Left renal pelvis (tissue), 4 donors: Measurements from ENCODE around the gene MSH5. TPM values are rescaled to one million over a fixed set of nuclear protein-coding genes. Genes with fewer than 3 reads are reported as not detected.
"Not testable (repeated sequence)": the region's sequence is repeated elsewhere in the genome, so short reads cannot be mapped to it uniquely, and the experiment has no call there.

ENCODE experiments used
- DNase-seq, 4 donors: peaks; one replicate each; pipeline ENCODE4 v3.0.0-alpha.2; 2013; ENCODE audit warnings: low read depth in 4 of 4, low spot score in 3 of 4
- polyA plus RNA-seq, 4 donors: library from polyadenylated mRNA; unstranded; fragments of 120-200 nt; gene quantifications; one replicate each; pipeline ENCODE4 v1.2.1, GENCODE V29; 2013; ENCODE audit not compliant: insufficient read length in 4 of 4

Gene MSH5
- polyA plus RNA-seq, 4 donors: 14.2 to 51.0 (median 25.2) TPM

- DNase-seq: no peak
Observed at GRCh38 chr6:31776485-31776988, 36.7 kb downstream of the MSH5 start.

DNA sequence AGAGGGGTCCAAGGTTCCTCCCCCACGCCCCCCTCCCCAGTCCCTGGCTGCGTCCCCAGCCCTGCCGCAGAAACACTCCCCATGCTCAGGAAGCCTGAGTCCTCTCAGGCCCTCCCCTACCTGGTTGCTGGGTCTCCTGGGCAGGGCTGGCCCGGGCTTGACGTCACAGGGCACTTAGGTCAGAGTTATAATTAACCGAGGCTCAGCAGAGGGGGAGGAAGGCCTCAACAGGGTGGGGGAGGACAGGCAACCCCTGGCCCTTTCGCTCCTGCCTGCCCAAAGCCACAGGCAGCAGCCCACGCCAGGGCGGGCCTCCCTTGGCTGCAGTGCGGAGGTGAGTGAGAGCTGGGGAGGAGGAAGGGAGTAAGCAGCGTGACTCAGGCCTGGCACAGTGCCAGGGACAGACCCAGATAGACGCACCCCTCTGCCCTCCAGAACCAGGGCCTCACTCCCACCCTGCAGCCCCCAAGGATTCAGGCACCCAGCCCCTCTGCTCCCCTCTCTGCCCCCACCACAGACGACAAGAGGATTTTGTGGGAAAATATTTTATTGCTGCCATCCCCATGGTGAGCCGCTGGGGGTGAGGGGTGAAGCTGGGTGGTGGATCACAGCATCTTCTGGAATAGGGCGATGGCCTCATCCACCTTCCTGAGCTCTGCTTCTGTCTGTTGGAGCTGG, 37.3 kb downstream of the MSH5 start, which contains the start of gene VWA7:
Gene VWA7 (minus strand): TSS at position 340 of the 678 bp plus-strand sequence. CDS start 549 bp downstream, outside the sequence.
- DNase-seq: peak; percentile 69 to 76 (median 75)

DNA sequence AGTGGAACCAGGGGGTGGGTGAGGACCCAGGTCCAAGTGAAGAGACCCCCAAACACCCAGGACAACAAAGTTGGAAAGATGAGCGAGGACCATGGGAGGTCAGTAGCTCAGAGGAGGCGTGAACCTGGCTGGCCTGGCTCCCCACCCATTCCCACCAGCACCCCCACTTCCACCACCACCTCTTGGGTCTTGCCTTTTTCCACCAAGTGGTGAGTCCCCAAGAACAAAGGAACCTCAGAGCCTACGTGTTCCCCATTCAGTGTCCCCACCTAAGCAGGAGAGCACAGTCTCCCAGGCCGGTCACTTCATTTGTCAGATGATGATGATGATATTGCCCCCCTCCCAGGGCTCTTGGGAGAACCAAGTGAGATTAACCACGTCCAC, 37.9 kb downstream of the MSH5 start:
- DNase-seq: no peak

DNA sequence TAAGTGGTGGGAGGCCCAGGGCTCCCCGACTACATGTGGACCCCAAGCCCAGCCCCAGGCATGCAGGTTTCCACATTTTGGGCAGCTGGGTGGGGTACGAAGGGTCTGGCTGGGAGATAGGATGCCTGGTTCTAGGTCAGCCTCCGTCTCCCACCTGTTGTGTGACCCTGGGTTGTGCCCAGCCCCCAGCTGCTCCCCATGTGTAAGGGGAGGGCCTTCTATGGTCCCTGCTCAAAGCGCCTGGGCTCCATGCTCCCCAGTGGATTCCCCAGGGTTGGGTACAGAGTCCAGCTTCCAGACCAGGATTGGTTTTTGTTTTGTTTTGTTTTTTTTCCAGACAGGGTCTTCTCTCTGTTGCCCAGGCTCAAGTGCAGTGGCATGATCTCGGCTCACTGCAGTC, 38.4 kb downstream of the MSH5 start:
- no peak for DNase-seq

DNA sequence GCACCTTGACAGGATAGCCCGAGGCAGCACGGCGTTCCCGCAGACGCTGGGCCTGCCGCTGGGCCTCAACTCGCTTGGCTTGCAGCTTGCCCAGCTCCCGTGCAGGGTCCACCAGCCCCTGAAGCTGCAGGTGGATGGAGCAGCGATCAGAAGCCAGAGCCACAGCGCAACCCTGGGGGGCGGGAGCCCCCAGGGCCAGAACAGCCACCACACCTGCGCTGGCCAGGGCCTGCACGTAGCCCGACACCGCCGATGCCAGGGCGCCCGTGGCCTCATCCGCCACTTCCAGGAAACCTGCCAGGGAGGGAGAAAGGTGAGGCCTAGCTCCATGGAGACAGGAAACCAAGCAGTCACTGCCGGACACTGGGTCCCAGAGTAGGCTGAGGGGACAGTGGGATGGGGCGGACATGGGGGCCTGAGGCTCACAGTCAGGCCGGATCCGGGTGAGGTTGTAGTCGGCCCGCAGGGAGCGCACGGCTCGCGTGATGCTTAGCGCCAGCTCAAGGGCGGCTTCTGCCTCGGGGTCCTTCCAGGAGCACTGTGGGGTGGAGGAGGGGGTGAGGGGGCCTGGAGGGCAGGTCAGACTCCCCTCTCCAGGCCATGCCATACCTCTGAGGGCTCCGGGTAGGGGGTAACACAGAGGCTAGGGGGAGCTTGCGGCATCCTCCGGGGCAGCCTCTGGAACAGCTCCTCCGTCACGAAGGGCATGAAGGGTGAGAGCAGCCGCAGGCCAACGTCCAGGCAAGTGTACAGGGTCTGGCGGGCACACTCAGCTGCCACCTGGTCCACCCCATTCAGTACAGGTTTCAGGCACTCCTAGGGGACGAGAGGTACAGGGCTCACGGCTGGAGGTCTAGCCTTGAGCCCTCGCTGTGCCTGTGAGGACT, 39.4 kb downstream of the MSH5 start:
- DNase-seq: no peak

DNA sequence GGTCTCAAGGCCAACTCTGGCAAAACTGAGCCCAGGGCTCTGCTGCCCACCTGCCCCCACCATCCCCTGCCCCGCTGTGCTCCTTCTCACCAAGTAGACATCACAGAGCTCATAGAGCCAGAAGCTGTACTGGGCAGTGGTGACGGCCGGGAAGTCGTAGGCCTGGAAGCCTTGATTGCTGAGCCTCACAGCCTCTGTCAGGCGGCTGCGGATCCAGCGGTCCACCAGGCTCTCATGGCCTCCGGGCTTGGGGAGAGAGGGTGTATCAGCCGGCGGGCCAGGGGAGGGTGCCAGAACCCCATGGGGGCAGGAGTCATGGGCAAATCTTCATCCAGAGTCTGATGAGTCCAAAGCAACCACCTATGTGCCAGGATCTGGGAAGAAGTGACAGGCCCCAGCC, 40.1 kb downstream of the MSH5 start:
- DNase-seq: no peak

DNA sequence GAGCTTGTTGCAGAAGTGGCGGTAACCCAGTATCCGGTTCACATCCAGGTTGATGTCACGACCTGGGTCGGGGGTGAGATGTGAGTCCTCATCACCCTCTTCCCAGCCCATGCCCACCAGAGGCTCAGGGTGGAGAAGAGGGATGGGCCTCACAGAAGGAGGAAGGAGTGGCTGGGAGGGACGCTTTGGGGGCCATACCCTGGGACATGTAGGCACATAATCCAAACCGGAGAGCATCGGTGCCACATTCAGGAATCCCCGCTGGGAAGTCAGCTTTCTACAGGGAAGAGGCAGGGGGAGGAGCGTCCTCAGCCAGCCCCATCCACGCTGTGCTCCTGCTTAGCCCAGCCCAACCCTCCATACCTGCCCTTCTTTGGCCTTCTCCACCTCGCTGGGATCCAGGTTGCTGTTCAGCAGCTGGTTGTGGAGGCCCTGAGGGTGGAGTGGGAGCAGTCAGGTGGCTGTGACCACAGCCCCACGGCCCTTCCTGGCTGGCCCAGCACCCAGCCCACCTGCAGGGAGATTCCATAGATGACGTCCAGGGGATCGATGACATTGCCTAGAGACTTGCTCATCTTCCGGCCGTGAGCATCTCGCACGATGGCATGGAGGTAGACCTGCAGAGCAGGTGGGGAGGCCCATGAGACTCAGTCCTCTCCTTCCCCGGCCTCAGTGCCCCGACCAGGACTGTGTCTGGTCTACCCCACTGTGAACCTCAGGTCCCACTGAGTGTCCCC, 40.9 kb downstream of the MSH5 start:
- no peak for DNase-seq

GRCh38 chr6:31781244-31782125, 41.7 kb downstream of the MSH5 start:
- DNase-seq: no peak

DNA sequence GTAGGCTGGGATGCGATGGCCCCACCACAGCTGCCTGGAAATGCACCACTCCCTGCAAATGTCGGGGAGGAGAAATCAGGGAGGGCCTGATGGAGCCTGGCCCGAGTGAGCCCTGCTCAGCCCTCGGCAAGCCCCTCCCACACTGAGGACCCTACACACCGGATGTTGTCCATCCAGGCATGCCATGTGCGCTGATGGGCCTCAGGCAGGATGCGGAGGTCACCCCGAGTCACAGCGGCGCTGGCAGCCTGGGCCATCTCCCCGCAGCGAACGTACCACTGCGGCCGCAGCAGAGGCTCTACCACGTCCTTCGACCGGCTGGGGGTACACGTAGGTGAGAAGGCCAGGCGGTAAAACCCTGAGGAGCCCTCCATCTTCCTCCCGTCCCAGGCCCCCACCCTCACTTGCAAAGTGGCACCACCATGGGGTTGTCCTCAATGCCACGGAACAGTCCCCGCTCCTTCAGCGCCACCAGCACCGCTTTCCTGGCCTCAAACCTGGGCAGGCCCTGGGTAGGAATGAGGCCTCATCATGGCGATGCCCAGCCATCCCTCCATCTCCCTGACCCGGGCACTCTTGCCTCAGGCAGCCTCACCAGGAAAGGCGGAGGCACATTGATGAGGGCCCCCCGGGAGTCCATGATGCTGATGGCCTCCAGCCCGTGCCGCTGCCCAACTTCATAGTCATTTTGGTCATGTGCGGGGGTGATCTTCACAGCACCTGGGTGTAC, 42.5 kb downstream of the MSH5 start:
- no peak for DNase-seq

DNA sequence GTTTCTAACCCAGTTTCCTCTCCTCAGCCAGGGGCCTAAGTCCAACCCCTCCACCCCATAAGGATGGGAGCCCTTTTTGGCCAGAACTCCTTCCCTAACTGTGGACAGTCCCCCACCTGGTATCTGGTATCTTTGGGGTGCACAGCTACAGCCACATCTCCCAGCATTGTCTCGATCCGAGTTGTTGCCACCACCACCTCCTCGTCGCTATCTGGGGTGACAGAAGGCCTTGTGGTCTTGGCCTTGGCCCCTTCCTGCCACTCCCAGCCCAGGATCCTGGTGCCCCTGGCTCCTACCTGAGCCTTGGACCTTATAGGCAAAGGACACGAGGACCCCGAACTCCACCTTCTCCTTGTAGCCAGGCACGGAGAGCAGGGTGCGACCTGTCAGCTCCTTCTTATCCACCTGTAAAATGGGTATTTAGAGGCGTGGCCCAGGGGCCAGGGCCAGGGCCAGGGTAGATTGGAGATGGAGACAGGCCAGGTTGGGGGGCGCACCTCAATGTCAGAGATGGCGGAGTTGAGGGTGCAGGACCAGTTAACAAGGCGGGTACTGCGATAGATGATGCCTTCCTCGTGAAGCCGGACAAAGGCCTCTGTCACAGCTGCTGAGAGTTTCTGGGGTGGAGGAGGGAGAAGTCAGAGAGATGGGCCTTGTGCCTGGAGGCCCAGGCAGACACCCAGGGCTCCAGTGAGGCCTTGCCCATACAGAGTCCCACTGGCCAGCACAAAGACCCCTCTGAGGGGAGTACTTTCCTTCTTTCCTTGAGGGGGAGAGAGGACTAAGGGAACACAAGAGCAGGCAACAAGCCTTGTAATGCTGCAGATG, 44.5 kb downstream of the MSH5 start:
- no peak for DNase-seq

- no peak for DNase-seq
Observed at GRCh38 chr6:31785475-31785874, 45.7 kb downstream of the MSH5 start.

DNA sequence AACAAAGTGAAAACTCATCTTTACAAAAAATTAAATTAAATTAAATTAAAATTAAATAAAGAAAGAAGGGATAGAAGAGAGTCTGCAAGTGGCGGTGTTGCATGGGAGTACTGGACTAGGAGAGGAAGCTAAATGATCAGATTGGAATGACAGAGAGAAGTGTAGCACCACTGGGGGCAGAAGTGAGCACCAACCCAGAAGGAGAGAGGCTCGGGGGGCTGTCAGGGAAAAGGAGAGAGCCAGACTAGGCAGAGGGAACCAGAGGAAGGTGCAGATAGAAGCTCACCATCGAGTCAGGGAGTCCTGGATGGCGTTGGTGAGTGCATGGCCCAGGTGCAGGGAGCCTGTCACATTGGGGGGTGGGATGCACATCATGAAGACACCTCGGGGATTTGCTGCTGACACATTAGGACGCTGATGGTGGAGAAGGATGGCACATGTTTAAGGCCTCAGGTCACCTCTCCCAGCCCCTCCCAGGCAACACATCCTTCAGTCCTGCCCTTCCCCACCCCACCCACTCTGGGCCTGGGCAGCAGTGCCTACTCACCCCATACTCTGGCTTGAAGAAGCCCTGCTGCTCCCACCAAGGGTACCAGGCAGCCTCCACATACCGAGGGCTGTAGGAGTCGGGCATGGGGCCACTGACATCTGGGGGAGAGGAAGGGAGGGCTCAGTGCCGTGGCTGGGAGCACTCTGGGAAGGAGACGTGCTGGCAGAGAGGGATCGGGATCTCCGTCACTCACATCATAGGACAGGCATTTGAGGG, 51.7 kb downstream of the MSH5 start:
- no peak for DNase-seq

DNA sequence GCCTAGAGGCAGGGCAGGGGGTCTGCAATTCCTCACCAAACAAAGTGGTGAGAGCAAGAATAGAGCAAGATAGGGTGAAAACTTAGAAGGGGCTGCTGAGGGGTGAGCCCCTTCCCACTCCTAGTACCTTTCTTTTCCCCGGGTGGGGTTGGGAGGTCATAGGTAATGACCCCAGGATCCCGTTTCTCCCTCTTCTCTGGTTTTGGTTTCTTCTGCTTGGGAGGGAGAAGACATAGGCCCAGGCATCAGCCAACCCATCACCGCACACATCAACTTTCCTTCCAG, 52.2 kb downstream of the MSH5 start:
- no peak for DNase-seq

DNA sequence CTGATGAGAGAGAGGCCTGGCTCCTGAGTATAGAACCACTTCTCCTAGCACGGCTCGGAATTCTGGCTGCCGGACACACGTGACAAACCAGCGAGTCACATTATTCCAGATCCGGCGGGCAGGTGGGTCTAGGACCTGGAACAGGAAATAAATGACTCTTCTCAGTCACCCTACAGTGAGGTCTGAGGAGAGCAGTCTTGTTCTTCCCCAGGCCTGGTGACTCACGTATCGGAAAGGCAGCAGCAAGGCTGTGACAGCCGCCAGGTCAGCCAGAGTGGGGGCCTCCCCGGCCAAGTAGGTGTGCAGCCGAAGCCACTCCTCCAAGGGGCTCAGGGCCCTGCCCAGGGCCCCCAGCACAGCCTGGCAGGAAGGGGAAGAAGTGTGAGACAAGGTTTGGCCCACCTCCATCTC, 53.0 kb downstream of the MSH5 start:
- no peak for DNase-seq

- not testable (repeated sequence) for DNase-seq
Observed at GRCh38 chr6:31793927-31794245, 54.1 kb downstream of the MSH5 start.

GRCh38 chr6:31794294-31794865, 54.6 kb downstream of the MSH5 start:
- DNase-seq: no peak

GRCh38 chr6:31794866-31795615, 55.2 kb downstream of the MSH5 start:
- DNase-seq: no peak
